K562 (cell line): ENCODE results near the gene CPSF2. TPM values are rescaled to one million over a fixed set of nuclear protein-coding genes. Genes with fewer than 3 reads are reported as not detected.
A peak's percentile ranks its signal among the peaks of the same experiment; 100 is the strongest.

ENCODE experiments used
- BRF1 ChIP-seq: IDR thresholded peaks from 3 replicates; pipeline ENCODE4 v1.6.1; 2011; ENCODE audit warnings: borderline replicate concordance, mild to moderate bottlenecking; ENCODE audit not compliant: insufficient read length; ENCODE audit errors: extremely low read depth
- CBFA2T3 ChIP-seq: fragments of 450-650 bp; IDR thresholded peaks from 2 replicates; pipeline ENCODE4 v1.6.1; 2017
- COPS2 ChIP-seq: fragments of 450-650 bp; conservative IDR thresholded peaks from 2 replicates; pipeline ENCODE4 v1.6.1; 2016; ENCODE audit warnings: mild to moderate bottlenecking, moderate library complexity
- CREB1 ChIP-seq, 2 experiments: sonication (generic) in 1 of 2; formaldehyde crosslinking in 1 of 2; IDR thresholded peaks; 2 replicates each; pipeline versions ENCODE4 v1.6.1 to v1.8.0; 2012 to 2022; ENCODE audit warnings: inconsistent platforms in 1 of 2, mild to moderate bottlenecking in 1 of 2, missing genetic modification reagents in 1 of 2, moderate library complexity in 1 of 2
- EWSR1 ChIP-seq: fragments of 450-650 bp; IDR thresholded peaks from 2 replicates; pipeline ENCODE4 v1.6.1; 2018; ENCODE audit warnings: borderline replicate concordance, mild to moderate bottlenecking, low read depth, moderate library complexity; ENCODE audit not compliant: partially characterized antibody
- FIP1L1 ChIP-seq: fragments of 200-400 bp; formaldehyde crosslinking; IDR thresholded peaks from 2 replicates; pipeline ENCODE4 v1.6.1; 2018; ENCODE audit warnings: mild to moderate bottlenecking, low read depth, low read length; ENCODE audit not compliant: poor library complexity, severe bottlenecking
- FOXJ2 ChIP-seq: fragments of 200-800 bp; sonication (Bioruptor generic); IDR thresholded peaks from 2 replicates; pipeline ENCODE4 v1.6.1; 2016; ENCODE audit warnings: missing genetic modification characterization, missing compliant biosample characterization
- NRF1 ChIP-seq, 2 experiments: fragments of 450-650 bp; IDR thresholded peaks in 1 of 2; conservative IDR thresholded peaks in 1 of 2; 2 replicates each; pipeline ENCODE4 v1.6.1; 2014; ENCODE audit warnings: mild to moderate bottlenecking in 2 of 2
- PHF20 ChIP-seq: fragments of 450-650 bp; IDR thresholded peaks from 2 replicates; pipeline ENCODE4 v1.6.1; 2018; ENCODE audit not compliant: partially characterized antibody
- SRSF9 ChIP-seq: fragments of 200-400 bp; formaldehyde crosslinking; IDR thresholded peaks from 2 replicates; pipeline ENCODE4 v1.6.1; 2017; ENCODE audit warnings: low read depth, low read length, borderline replicate concordance
- YY1 ChIP-seq, 3 experiments: IDR thresholded peaks; 2 replicates each; pipeline ENCODE4 v1.6.1; 2011; ENCODE audit warnings: low read length in 2 of 3, mild to moderate bottlenecking in 2 of 3, moderate library complexity in 2 of 3, borderline replicate concordance in 1 of 3, control low read depth in 1 of 3, low read depth in 1 of 3; ENCODE audit not compliant: insufficient read depth in 3 of 3, insufficient replicate concordance in 2 of 3, control insufficient read depth in 1 of 3, insufficient read length in 1 of 3; ENCODE audit errors: extremely low read depth in 1 of 3
- ZBTB1 ChIP-seq: sonication (generic); formaldehyde crosslinking; IDR thresholded peaks from 2 replicates; pipeline ENCODE4 v1.8.1; 2023; ENCODE audit warnings: missing genetic modification reagents, low read depth, mild to moderate bottlenecking, borderline replicate concordance
- ZNF133 ChIP-seq: fragments of 250-450 bp; sonication (Bioruptor Pico); IDR thresholded peaks from 2 replicates; pipeline ENCODE4 v1.4.0; 2020; ENCODE audit warnings: mild to moderate bottlenecking
- ZNF197 ChIP-seq: fragments of 200-800 bp; sonication (Bioruptor generic); IDR thresholded peaks from 2 replicates; pipeline ENCODE4 v1.6.1; 2016; ENCODE audit warnings: low read depth, missing genetic modification characterization, missing compliant biosample characterization
- ZNF444 ChIP-seq: fragments of 250-450 bp; sonication (Bioruptor Pico); IDR thresholded peaks from 2 replicates; pipeline ENCODE4 v1.4.0; 2020; ENCODE audit warnings: mild to moderate bottlenecking, moderate library complexity
- polyA plus RNA-seq, 8 experiments: library from polyadenylated mRNA; depleted of rRNA in 4 of 8; stranded (reverse) in 5 of 8; unstranded in 3 of 8; fragments of >200 nt; fragmentation: Nextera tagmentation in 2 of 8; fragmentation: Illumina TruSeq in 1 of 8; extraction: Ambion mirVana in 2 of 8; extraction: Trizol in 1 of 8; gene quantifications; 2 replicates each; pipeline versions ENCODE4 v1.2.1 to v1.2.3, GENCODE V29; 2011 to 2014; ENCODE audit warnings: inconsistent platforms in 1 of 8, missing spikeins in 1 of 8
- total RNA-seq, 7 experiments: library from RNA; depleted of rRNA in 6 of 7; stranded (reverse); fragments of >200 nt in 6 of 7; fragmentation: Illumina TruSeq in 2 of 7; extraction: Trizol in 2 of 7; gene quantifications; 2 replicates each; pipeline versions ENCODE4 v1.2.1 to v1.2.3, GENCODE V29; 2011 to 2021; ENCODE audit warnings: low replicate concordance in 1 of 7
- TF ChIP-seq, protein P1 (sequence below), 2 experiments: IDR thresholded peaks; 2 replicates each; pipeline ENCODE4 v1.6.1; 2011; ENCODE audit warnings: borderline replicate concordance in 1 of 2, control low read depth in 1 of 2, low read depth in 1 of 2, low read length in 1 of 2, mild to moderate bottlenecking in 1 of 2, mixed read lengths in 1 of 2, moderate library complexity in 1 of 2; ENCODE audit not compliant: insufficient read depth in 1 of 2, insufficient read length in 1 of 2, poor library complexity in 1 of 2, severe bottlenecking in 1 of 2; ENCODE audit errors: extremely low read depth in 1 of 2
- TF ChIP-seq, protein P2 (sequence below): IDR thresholded peaks from 2 replicates; pipeline ENCODE4 v1.6.1; 2011; ENCODE audit warnings: borderline replicate concordance, low read depth, mild to moderate bottlenecking, moderate library complexity, low read length; ENCODE audit not compliant: insufficient read depth, poor library complexity, severe bottlenecking
- TF ChIP-seq, protein P3 (sequence below): sonication (generic); formaldehyde crosslinking; IDR thresholded peaks from 2 replicates; pipeline ENCODE4 v1.8.0; 2023; ENCODE audit warnings: mild to moderate bottlenecking, missing genetic modification reagents
- TF ChIP-seq, protein P4 (sequence below): fragments of 250-450 bp; sonication (Bioruptor Pico); IDR thresholded peaks from 2 replicates; pipeline ENCODE4 v1.8.0; 2021; ENCODE audit warnings: borderline replicate concordance, mild to moderate bottlenecking, moderate library complexity; ENCODE audit not compliant: poor library complexity, severe bottlenecking

Gene CPSF2
- total and polyA plus RNA-seq, 9 of the 15 experiments (the other 6 are each of a cell fraction or from before 2014, with no cell fraction given), result 20.8 to 71.3 (median 49.0) TPM

DNA sequence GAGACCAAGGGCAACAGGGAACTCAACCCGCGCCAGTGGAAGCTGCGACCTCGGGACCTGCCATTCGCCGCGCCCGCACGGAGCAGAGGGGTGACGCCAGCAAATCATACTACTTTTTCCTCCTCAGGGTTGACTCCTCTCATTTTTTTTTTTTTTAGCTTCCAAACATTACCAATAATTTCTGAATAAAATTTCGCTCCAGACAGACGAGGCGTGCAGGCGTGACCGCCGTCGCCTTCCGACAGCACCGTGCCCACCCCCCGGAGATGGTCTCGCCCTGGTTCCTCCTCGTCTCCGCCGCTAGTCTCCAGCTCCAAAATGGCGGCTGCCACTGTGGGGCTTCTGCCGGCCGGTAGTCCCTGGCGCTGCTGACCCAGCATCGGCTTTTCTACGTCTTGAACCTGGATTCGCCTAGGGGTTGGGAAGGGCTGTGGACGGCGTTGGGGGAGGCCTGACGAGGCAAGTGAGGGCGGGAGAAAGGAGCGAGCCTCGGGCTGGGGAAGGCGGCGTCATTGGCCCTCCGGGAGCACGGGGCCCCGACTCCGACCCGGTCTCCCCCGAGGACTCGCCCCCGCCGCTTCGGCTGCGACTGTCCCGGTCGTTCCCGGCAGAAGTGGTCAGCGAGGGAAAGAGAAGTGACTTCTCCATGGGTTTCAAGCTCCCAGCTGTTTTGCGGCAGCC is at the start of gene CPSF2, which contains the start of gene NDUFB1 (continued):
- TF ChIP-seq FIP1L1 (no peak), ZNF444 (CRISPR knock-in tag) (no peak), NRF1 (conservative IDR thresholded peaks at IDR 0.05 in 1 of 2, IDR thresholded peaks at IDR 0.05 in 1 of 2) (no peak), ZBTB1 (CRISPR knock-in tag) (no peak), COPS2 (no peak), BRF1 (no peak), SRSF9 (no peak), YY1 (IDR thresholded peaks at IDR 0.05; ENCODE audit: borderline replicate concordance in 1 of 3, control insufficient read depth in 1 of 3, extremely low read depth in 1 of 3, insufficient read depth in 3 of 3, insufficient read length in 1 of 3, insufficient replicate concordance in 2 of 3, low read depth in 1 of 3, low read length in 2 of 3) (peak; percentile 88 to 98 (median 96)), FOXJ2 (tag) (no peak), PHF20 (no peak), EWSR1 (no peak), CREB1 (IDR thresholded peaks at IDR 0.05) (peak; percentile 21; the same call in 1 of the 2 replicates), CREB1 (CRISPR knock-in tag; IDR thresholded peaks at IDR 0.05) (peak; percentile 62; the same call in 1 of the 2 replicates), ZNF133 (CRISPR knock-in tag) (no peak), CBFA2T3 (no peak), ZNF197 (no peak)
- TF ChIP-seq, protein P1, sequence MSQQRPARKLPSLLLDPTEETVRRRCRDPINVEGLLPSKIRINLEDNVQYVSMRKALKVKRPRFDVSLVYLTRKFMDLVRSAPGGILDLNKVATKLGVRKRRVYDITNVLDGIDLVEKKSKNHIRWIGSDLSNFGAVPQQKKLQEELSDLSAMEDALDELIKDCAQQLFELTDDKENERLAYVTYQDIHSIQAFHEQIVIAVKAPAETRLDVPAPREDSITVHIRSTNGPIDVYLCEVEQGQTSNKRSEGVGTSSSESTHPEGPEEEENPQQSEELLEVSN (IDR thresholded peaks at IDR 0.05; ENCODE audit: borderline replicate concordance in 1 of 2, extremely low read depth in 1 of 2, insufficient read depth in 1 of 2, insufficient read length in 1 of 2, low read depth in 1 of 2, low read length in 1 of 2, poor library complexity in 1 of 2, severe bottlenecking in 1 of 2), result peak in 1 of 2 experiments; percentile 17
- TF ChIP-seq, protein P2, sequence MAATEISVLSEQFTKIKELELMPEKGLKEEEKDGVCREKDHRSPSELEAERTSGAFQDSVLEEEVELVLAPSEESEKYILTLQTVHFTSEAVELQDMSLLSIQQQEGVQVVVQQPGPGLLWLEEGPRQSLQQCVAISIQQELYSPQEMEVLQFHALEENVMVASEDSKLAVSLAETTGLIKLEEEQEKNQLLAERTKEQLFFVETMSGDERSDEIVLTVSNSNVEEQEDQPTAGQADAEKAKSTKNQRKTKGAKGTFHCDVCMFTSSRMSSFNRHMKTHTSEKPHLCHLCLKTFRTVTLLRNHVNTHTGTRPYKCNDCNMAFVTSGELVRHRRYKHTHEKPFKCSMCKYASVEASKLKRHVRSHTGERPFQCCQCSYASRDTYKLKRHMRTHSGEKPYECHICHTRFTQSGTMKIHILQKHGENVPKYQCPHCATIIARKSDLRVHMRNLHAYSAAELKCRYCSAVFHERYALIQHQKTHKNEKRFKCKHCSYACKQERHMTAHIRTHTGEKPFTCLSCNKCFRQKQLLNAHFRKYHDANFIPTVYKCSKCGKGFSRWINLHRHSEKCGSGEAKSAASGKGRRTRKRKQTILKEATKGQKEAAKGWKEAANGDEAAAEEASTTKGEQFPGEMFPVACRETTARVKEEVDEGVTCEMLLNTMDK, result no peak
- TF ChIP-seq, protein P3, sequence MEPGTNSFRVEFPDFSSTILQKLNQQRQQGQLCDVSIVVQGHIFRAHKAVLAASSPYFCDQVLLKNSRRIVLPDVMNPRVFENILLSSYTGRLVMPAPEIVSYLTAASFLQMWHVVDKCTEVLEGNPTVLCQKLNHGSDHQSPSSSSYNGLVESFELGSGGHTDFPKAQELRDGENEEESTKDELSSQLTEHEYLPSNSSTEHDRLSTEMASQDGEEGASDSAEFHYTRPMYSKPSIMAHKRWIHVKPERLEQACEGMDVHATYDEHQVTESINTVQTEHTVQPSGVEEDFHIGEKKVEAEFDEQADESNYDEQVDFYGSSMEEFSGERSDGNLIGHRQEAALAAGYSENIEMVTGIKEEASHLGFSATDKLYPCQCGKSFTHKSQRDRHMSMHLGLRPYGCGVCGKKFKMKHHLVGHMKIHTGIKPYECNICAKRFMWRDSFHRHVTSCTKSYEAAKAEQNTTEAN, result no peak
- TF ChIP-seq, protein P4, sequence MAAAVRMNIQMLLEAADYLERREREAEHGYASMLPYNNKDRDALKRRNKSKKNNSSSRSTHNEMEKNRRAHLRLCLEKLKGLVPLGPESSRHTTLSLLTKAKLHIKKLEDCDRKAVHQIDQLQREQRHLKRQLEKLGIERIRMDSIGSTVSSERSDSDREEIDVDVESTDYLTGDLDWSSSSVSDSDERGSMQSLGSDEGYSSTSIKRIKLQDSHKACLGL (CRISPR knock-in tag), result no peak
